K562 (cell line): Measurements from ENCODE around the gene PLK1. TPM values are rescaled to one million over a fixed set of nuclear protein-coding genes. Genes with fewer than 3 reads are reported as not detected.

Experiments used
- ATF1 ChIP-seq, 2 experiments: fragments of 450-650 bp in 1 of 2; IDR thresholded peaks; 2 replicates each; pipeline ENCODE4 v1.6.1; 2016; ENCODE audit warnings: missing compliant biosample characterization in 1 of 2, missing genetic modification characterization in 1 of 2
- BCL6 ChIP-seq: fragments of 250-450 bp; sonication (Bioruptor Pico); IDR thresholded peaks from 2 replicates; pipeline ENCODE4 v1.4.0; 2020
- CEBPB ChIP-seq: fragments of 450-650 bp; IDR thresholded peaks from 2 replicates; pipeline ENCODE4 v1.6.1; 2016; ENCODE audit warnings: missing genetic modification characterization, missing compliant biosample characterization
- CEBPZ ChIP-seq: fragments of 150-350 bp; IDR thresholded peaks from 2 replicates; pipeline ENCODE4 v1.6.1; 2014; ENCODE audit warnings: low read depth, mild to moderate bottlenecking, low read length, borderline replicate concordance
- CREB1 ChIP-seq, 2 experiments: sonication (generic) in 1 of 2; formaldehyde crosslinking in 1 of 2; IDR thresholded peaks; 2 replicates each; pipeline versions ENCODE4 v1.6.1 to v1.8.0; 2012 to 2022; ENCODE audit warnings: inconsistent platforms in 1 of 2, mild to moderate bottlenecking in 1 of 2, missing genetic modification reagents in 1 of 2, moderate library complexity in 1 of 2
- GTF2E2 ChIP-seq: fragments of 200-800 bp; sonication (Bioruptor generic); IDR thresholded peaks from 2 replicates; pipeline ENCODE4 v1.6.1; 2016; ENCODE audit warnings: missing genetic modification characterization, missing compliant biosample characterization
- KLF10 ChIP-seq: fragments of 250-450 bp; sonication (Bioruptor Pico); IDR thresholded peaks from 2 replicates; pipeline ENCODE4 v1.6.1; 2021; ENCODE audit warnings: matching md5 sums
- MCM2 ChIP-seq: fragments of 450-650 bp; IDR thresholded peaks from 2 replicates; pipeline ENCODE4 v1.6.1; 2017; ENCODE audit warnings: low read depth, mild to moderate bottlenecking
- POLR3A ChIP-seq: IDR thresholded peaks from 2 replicates; pipeline ENCODE4 v1.6.1; 2011; ENCODE audit warnings: borderline replicate concordance, mild to moderate bottlenecking, moderate library complexity; ENCODE audit not compliant: insufficient read length, insufficient read depth; ENCODE audit errors: extremely low read depth
- RAD21 ChIP-seq, 2 experiments: fragments of 250-450 bp in 1 of 2; fragments of 450-650 bp in 1 of 2; sonication (Bioruptor Pico) in 1 of 2; formaldehyde crosslinking in 1 of 2; IDR thresholded peaks in 1 of 2; conservative IDR thresholded peaks in 1 of 2; 2 replicates each; pipeline versions ENCODE4 v1.4.0 to v1.8.0; 2020 to 2022; ENCODE audit warnings: mild to moderate bottlenecking in 2 of 2, moderate library complexity in 1 of 2
- TCF7 ChIP-seq: sonication (generic); IDR thresholded peaks from 2 replicates; pipeline ENCODE4 v1.6.1; 2016; ENCODE audit warnings: antibody characterized with exemption, borderline replicate concordance
- TEAD4 ChIP-seq, 2 experiments: sonication (generic) in 1 of 2; formaldehyde crosslinking in 1 of 2; IDR thresholded peaks; 2 replicates each; pipeline versions ENCODE4 v1.6.1 to v1.8.0; 2012 to 2022; ENCODE audit warnings: borderline replicate concordance in 1 of 2, inconsistent platforms in 1 of 2, low read length in 1 of 2, mild to moderate bottlenecking in 1 of 2, missing genetic modification reagents in 1 of 2
- ZNF589 ChIP-seq: fragments of 200-800 bp; sonication (Bioruptor generic); IDR thresholded peaks from 2 replicates; pipeline ENCODE4 v1.6.1; 2016; ENCODE audit warnings: low read depth, missing genetic modification characterization, missing compliant biosample characterization
- polyA plus RNA-seq, 8 experiments: library from polyadenylated mRNA; depleted of rRNA in 4 of 8; stranded (reverse) in 5 of 8; unstranded in 3 of 8; fragments of >200 nt; fragmentation: Nextera tagmentation in 2 of 8; fragmentation: Illumina TruSeq in 1 of 8; extraction: Ambion mirVana in 2 of 8; extraction: Trizol in 1 of 8; gene quantifications; 2 replicates each; pipeline versions ENCODE4 v1.2.1 to v1.2.3, GENCODE V29; 2011 to 2014; ENCODE audit warnings: inconsistent platforms in 1 of 8, missing spikeins in 1 of 8
- total RNA-seq, 7 experiments: library from RNA; depleted of rRNA in 6 of 7; stranded (reverse); fragments of >200 nt in 6 of 7; fragmentation: Illumina TruSeq in 2 of 7; extraction: Trizol in 2 of 7; gene quantifications; 2 replicates each; pipeline versions ENCODE4 v1.2.1 to v1.2.3, GENCODE V29; 2011 to 2021; ENCODE audit warnings: low replicate concordance in 1 of 7
- TF ChIP-seq, protein P1 (sequence below), 2 experiments: fragments of 450-650 bp; conservative IDR thresholded peaks; 2 replicates each; pipeline ENCODE4 v1.6.1; 2017; ENCODE audit warnings: mild to moderate bottlenecking in 2 of 2, moderate library complexity in 2 of 2
- TF ChIP-seq, protein P2 (sequence below): fragments of 450-650 bp; IDR thresholded peaks from 2 replicates; pipeline ENCODE4 v1.6.1; 2016

The PLK1 gene
- total and polyA plus RNA-seq, 9 of the 15 experiments (the other 6 are each of a cell fraction or from before 2014, with no cell fraction given) = 13.6 to 212 (median 45.5) TPM

GRCh38 chr16:23666571-23667354, 11.9 kb upstream of the PLK1 start (continued):
- TF ChIP-seq, protein P1, sequence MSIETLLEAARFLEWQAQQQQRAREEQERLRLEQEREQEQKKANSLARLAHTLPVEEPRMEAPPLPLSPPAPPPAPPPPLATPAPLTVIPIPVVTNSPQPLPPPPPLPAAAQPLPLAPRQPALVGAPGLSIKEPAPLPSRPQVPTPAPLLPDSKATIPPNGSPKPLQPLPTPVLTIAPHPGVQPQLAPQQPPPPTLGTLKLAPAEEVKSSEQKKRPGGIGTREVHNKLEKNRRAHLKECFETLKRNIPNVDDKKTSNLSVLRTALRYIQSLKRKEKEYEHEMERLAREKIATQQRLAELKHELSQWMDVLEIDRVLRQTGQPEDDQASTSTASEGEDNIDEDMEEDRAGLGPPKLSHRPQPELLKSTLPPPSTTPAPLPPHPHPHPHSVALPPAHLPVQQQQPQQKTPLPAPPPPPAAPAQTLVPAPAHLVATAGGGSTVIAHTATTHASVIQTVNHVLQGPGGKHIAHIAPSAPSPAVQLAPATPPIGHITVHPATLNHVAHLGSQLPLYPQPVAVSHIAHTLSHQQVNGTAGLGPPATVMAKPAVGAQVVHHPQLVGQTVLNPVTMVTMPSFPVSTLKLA (conservative IDR thresholded peaks at IDR 0.05) = no peak
- TF ChIP-seq TCF7 = no peak
- TF ChIP-seq CREB1 (IDR thresholded peaks at IDR 0.05) = no peak
- TF ChIP-seq CREB1 (CRISPR knock-in tag; IDR thresholded peaks at IDR 0.05) = 0 out of 2 replicates have a peak, but pooled peaks have one; percentile 31
- no peak for TF ChIP-seq KLF10
- TF ChIP-seq GTF2E2 (tag) = no peak
- TF ChIP-seq MCM2 = no peak
- no peak for TF ChIP-seq TEAD4 (IDR thresholded peaks at IDR 0.05; ENCODE audit: low read length)
- TF ChIP-seq TEAD4 (CRISPR knock-in tag; IDR thresholded peaks at IDR 0.05; ENCODE audit: borderline replicate concordance) = no peak
- TF ChIP-seq BCL6 = no peak
- TF ChIP-seq ATF1 (CRISPR knock-in tag; IDR thresholded peaks at IDR 0.05) = no peak
- peak; percentile 70 for TF ChIP-seq ATF1 (tag; IDR thresholded peaks at IDR 0.05)
- TF ChIP-seq CEBPZ = no peak
- no peak for TF ChIP-seq RAD21 (CRISPR knock-in tag; conservative IDR thresholded peaks at IDR 0.05 in 1 of 2, IDR thresholded peaks at IDR 0.05 in 1 of 2)
- TF ChIP-seq, protein P2, sequence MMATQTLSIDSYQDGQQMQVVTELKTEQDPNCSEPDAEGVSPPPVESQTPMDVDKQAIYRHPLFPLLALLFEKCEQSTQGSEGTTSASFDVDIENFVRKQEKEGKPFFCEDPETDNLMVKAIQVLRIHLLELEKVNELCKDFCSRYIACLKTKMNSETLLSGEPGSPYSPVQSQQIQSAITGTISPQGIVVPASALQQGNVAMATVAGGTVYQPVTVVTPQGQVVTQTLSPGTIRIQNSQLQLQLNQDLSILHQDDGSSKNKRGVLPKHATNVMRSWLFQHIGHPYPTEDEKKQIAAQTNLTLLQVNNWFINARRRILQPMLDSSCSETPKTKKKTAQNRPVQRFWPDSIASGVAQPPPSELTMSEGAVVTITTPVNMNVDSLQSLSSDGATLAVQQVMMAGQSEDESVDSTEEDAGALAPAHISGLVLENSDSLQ = peak; percentile 70
- 0 out of 2 replicates have a peak, but pooled peaks have one; percentile 46 for TF ChIP-seq ZNF589 (CRISPR knock-in tag)
- peak; percentile 70 for TF ChIP-seq CEBPB
- TF ChIP-seq POLR3A = no peak
